K562 (cell line): ENCODE results near the gene TTC9C. TPM values are rescaled to one million over a fixed set of nuclear protein-coding genes. Genes with fewer than 3 reads are reported as not detected.

Experiments
- ATF3 ChIP-seq, 2 experiments: fragments of 450-650 bp in 1 of 2; sonication (generic) in 1 of 2; formaldehyde crosslinking in 1 of 2; IDR thresholded peaks in 1 of 2; conservative IDR thresholded peaks in 1 of 2; 2 replicates each; pipeline versions ENCODE4 v1.6.1 to v1.8.1; 2016 to 2023; ENCODE audit warnings: mild to moderate bottlenecking in 2 of 2, moderate library complexity in 2 of 2, inconsistent platforms in 1 of 2, missing genetic modification reagents in 1 of 2
- E2F6 ChIP-seq, 2 experiments: IDR thresholded peaks; 2 replicates each; pipeline ENCODE4 v1.6.1; 2011; ENCODE audit warnings: borderline replicate concordance in 1 of 2, control low read depth in 1 of 2, low read depth in 1 of 2, low read length in 1 of 2, mild to moderate bottlenecking in 1 of 2, mixed read lengths in 1 of 2, moderate library complexity in 1 of 2; ENCODE audit not compliant: insufficient read depth in 1 of 2, insufficient read length in 1 of 2, poor library complexity in 1 of 2, severe bottlenecking in 1 of 2; ENCODE audit errors: extremely low read depth in 1 of 2
- ESRRA ChIP-seq: fragments of 450-650 bp; IDR thresholded peaks from 2 replicates; pipeline ENCODE4 v1.6.1; 2014; ENCODE audit warnings: low read depth, mild to moderate bottlenecking, moderate library complexity, borderline replicate concordance
- ESRRB ChIP-seq: fragments of 250-450 bp; sonication (Bioruptor Pico); IDR thresholded peaks from 2 replicates; pipeline ENCODE4 v1.5.0; 2020; ENCODE audit warnings: mild to moderate bottlenecking, moderate library complexity, borderline replicate concordance
- FOXJ2 ChIP-seq: fragments of 200-800 bp; sonication (Bioruptor generic); IDR thresholded peaks from 2 replicates; pipeline ENCODE4 v1.6.1; 2016; ENCODE audit warnings: missing genetic modification characterization, missing compliant biosample characterization
- GTF2F1 ChIP-seq: IDR thresholded peaks from 2 replicates; pipeline ENCODE4 v1.6.1; 2011; ENCODE audit warnings: low read depth, low read length, improper control_type of control experiment
- MCM5 ChIP-seq: fragments of 450-650 bp; IDR thresholded peaks from 2 replicates; pipeline ENCODE4 v1.6.1; 2016; ENCODE audit warnings: low read depth
- MYNN ChIP-seq, 2 experiments: sonication (generic); formaldehyde crosslinking in 1 of 2; IDR thresholded peaks; 2 replicates each; pipeline versions ENCODE4 v1.5.0 to v1.6.1; 2016 to 2020; ENCODE audit warnings: antibody characterized with exemption in 1 of 2, missing genetic modification reagents in 1 of 2
- NR2C1 ChIP-seq, 2 experiments: fragments of 450-650 bp; IDR thresholded peaks; 2 replicates each; pipeline ENCODE4 v1.6.1; 2017; ENCODE audit warnings: mild to moderate bottlenecking in 2 of 2, antibody characterized with exemption in 1 of 2, inconsistent platforms in 1 of 2, missing compliant biosample characterization in 1 of 2, missing genetic modification characterization in 1 of 2
- RB1 ChIP-seq: fragments of 450-650 bp; IDR thresholded peaks from 2 replicates; pipeline ENCODE4 v1.6.1; 2017; ENCODE audit warnings: low read depth, mild to moderate bottlenecking
- SAP30 ChIP-seq: fragments of 200-600 bp; sonication (generic); IDR thresholded peaks from 2 replicates; pipeline ENCODE4 v1.6.1; 2012; ENCODE audit warnings: borderline replicate concordance, low read depth, mild to moderate bottlenecking, moderate library complexity, low read length, control low read depth, inconsistent platforms; ENCODE audit not compliant: insufficient read depth, poor library complexity, severe bottlenecking
- SMARCA4 ChIP-seq: fragments of 450-650 bp; IDR thresholded peaks from 2 replicates; pipeline ENCODE4 v1.6.1; 2016
- SNRNP70 ChIP-seq: fragments of 200-400 bp; formaldehyde crosslinking; optimal IDR thresholded peaks from 2 replicates; pipeline ENCODE3; 2017; ENCODE audit warnings: low read depth, low read length
- SOX6 ChIP-seq: fragments of 450-650 bp; IDR thresholded peaks from 2 replicates; pipeline ENCODE4 v1.6.1; 2014; ENCODE audit warnings: mild to moderate bottlenecking
- SPI1 ChIP-seq: IDR thresholded peaks from 2 replicates; pipeline ENCODE4 v1.6.1; 2011; ENCODE audit warnings: low read depth, low read length, control low read depth, borderline replicate concordance
- ZFP30 ChIP-seq: fragments of 250-450 bp; sonication (Bioruptor Pico); IDR thresholded peaks from 2 replicates; pipeline ENCODE4 v1.8.0; 2022; ENCODE audit warnings: moderate library complexity, mild to moderate bottlenecking, inconsistent platforms, borderline replicate concordance
- ZNF384 ChIP-seq: IDR thresholded peaks from 2 replicates; pipeline ENCODE4 v1.6.1; 2012; ENCODE audit warnings: low read depth, low read length, improper control_type of control experiment
- ZNF511 ChIP-seq: sonication (generic); formaldehyde crosslinking; IDR thresholded peaks from 2 replicates; pipeline ENCODE4 v1.8.0; 2022; ENCODE audit warnings: mild to moderate bottlenecking, missing genetic modification reagents
- ZNF583 ChIP-seq: fragments of 250-450 bp; sonication (Bioruptor Pico); IDR thresholded peaks from 2 replicates; pipeline ENCODE4 v1.4.0; 2020
- ZNF639 ChIP-seq, 2 experiments: fragments of 200-800 bp in 1 of 2; sonication (Bioruptor generic) in 1 of 2; sonication (generic) in 1 of 2; formaldehyde crosslinking in 1 of 2; IDR thresholded peaks in 1 of 2; conservative IDR thresholded peaks in 1 of 2; 2 replicates each; pipeline versions ENCODE4 v1.5.0 to v1.6.1; 2016 to 2020; ENCODE audit warnings: missing compliant biosample characterization in 1 of 2, missing genetic modification characterization in 1 of 2, missing genetic modification reagents in 1 of 2
- ZNF707 ChIP-seq: fragments of 250-450 bp; sonication (Bioruptor Pico); conservative IDR thresholded peaks from 2 replicates; pipeline ENCODE4 v1.8.0; 2022; ENCODE audit warnings: inconsistent platforms, mild to moderate bottlenecking, moderate library complexity
- polyA plus RNA-seq, 8 experiments: library from polyadenylated mRNA; depleted of rRNA in 4 of 8; stranded (reverse) in 5 of 8; unstranded in 3 of 8; fragments of >200 nt; fragmentation: Nextera tagmentation in 2 of 8; fragmentation: Illumina TruSeq in 1 of 8; extraction: Ambion mirVana in 2 of 8; extraction: Trizol in 1 of 8; gene quantifications; 2 replicates each; pipeline versions ENCODE4 v1.2.1 to v1.2.3, GENCODE V29; 2011 to 2014; ENCODE audit warnings: inconsistent platforms in 1 of 8, missing spikeins in 1 of 8
- total RNA-seq, 7 experiments: library from RNA; depleted of rRNA in 6 of 7; stranded (reverse); fragments of >200 nt in 6 of 7; fragmentation: Illumina TruSeq in 2 of 7; extraction: Trizol in 2 of 7; gene quantifications; 2 replicates each; pipeline versions ENCODE4 v1.2.1 to v1.2.3, GENCODE V29; 2011 to 2021; ENCODE audit warnings: low replicate concordance in 1 of 7

Gene TTC9C
- total and polyA plus RNA-seq, 9 of the 15 experiments (the other 6 are each of a cell fraction or from before 2014, with no cell fraction given) = 32.8 to 59.0 (median 37.1) TPM

- peak in 1 of 2 experiments; percentile 72; a peak in 3 of 4 replicates for TF ChIP-seq ZNF639 (CRISPR knock-in tag; conservative IDR thresholded peaks at IDR 0.05 in 1 of 2, IDR thresholded peaks at IDR 0.05 in 1 of 2)
- no peak for TF ChIP-seq ESRRB (CRISPR knock-in tag)
- peak; percentile 77 for TF ChIP-seq SAP30
- TF ChIP-seq SOX6 = 0 out of 2 replicates have a peak, but pooled peaks have one; percentile 21
- TF ChIP-seq E2F6 (IDR thresholded peaks at IDR 0.05; ENCODE audit: borderline replicate concordance in 1 of 2, extremely low read depth in 1 of 2, insufficient read depth in 1 of 2, insufficient read length in 1 of 2, low read depth in 1 of 2, low read length in 1 of 2, poor library complexity in 1 of 2, severe bottlenecking in 1 of 2) = peak; percentile 82 to 86
- 0 out of 2 replicates have a peak, but pooled peaks have one; percentile 2 for TF ChIP-seq ZNF384
- TF ChIP-seq NR2C1 (IDR thresholded peaks at IDR 0.05) = peak; percentile 50; the same call in 1 of the 2 replicates
- peak; percentile 51; the same call in 1 of the 2 replicates for TF ChIP-seq NR2C1 (tag; IDR thresholded peaks at IDR 0.05)
- TF ChIP-seq SMARCA4 = peak; percentile 28; the same call in 1 of the 2 replicates
- TF ChIP-seq ZNF511 (CRISPR knock-in tag) = no peak; the same call in 1 of the 2 replicates
- TF ChIP-seq SNRNP70 = no peak
- TF ChIP-seq FOXJ2 = 0 out of 2 replicates have a peak, but pooled peaks have one; percentile 39
- no peak; the same call in 1 of the 2 replicates for TF ChIP-seq ATF3 (IDR thresholded peaks at IDR 0.05)
- no peak for TF ChIP-seq ATF3 (CRISPR knock-in tag; conservative IDR thresholded peaks at IDR 0.05)
- peak; percentile 67; the same call in 1 of the 2 replicates for TF ChIP-seq RB1
- 0 out of 2 replicates have a peak, but pooled peaks have one; percentile 17 for TF ChIP-seq ESRRA
- peak; percentile 85; the same call in 1 of the 2 replicates for TF ChIP-seq MYNN (IDR thresholded peaks at IDR 0.05)
- no peak for TF ChIP-seq MYNN (CRISPR knock-in tag; IDR thresholded peaks at IDR 0.05)
- TF ChIP-seq ZNF707 (CRISPR knock-in tag) = no peak
- TF ChIP-seq SPI1 = peak; percentile 97
- no peak for TF ChIP-seq ZFP30
- TF ChIP-seq MCM5 = no peak
- no peak; the same call in 1 of the 2 replicates for TF ChIP-seq ZNF583 (CRISPR knock-in tag)
- TF ChIP-seq GTF2F1 = no peak
Observed at GRCh38 chr11:62678770-62679696, 49.3 kb upstream of the TTC9C start, which contains the start of gene UBXN1 (continued).
